LoVo (cell line): Measurements from ENCODE around the gene HSPA1B.
A peak's percentile ranks its signal among the peaks of the same experiment; 100 is the strongest.
"Not testable (repeated sequence)": the region's sequence is repeated elsewhere in the genome, so short reads cannot be mapped to it uniquely, and the experiment has no call there.

Source experiments
- DNase-seq: peaks from one replicate; pipeline ENCODE4 v3.0.0-alpha.2; 2016; ENCODE audit warnings: low spot score

The HSPA1B gene

DNA sequence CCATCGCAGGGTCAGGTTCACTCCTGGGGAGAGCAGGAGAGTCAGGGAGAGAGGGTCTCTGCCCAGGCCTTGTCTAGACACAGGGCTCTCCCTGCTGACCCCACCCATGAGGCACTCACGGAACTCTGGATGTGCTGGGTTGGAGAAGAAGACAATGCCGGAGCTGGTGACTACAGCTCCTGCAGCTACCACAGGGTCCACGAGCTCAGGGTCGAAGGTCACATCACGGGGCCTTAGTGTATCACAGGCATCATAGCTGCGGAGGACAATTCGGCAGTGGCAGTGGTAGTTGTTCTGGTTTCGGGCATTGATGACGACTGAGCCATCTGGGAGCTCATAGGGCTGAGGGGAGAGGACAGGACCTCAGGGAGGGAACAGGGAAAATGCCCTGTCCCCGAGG is 32.4 kb downstream of the HSPA1B start:
- no peak for DNase-seq

- no peak for DNase-seq
Measured at GRCh38 chr6:31860349-31860748, 32.8 kb downstream of the HSPA1B start.

DNA sequence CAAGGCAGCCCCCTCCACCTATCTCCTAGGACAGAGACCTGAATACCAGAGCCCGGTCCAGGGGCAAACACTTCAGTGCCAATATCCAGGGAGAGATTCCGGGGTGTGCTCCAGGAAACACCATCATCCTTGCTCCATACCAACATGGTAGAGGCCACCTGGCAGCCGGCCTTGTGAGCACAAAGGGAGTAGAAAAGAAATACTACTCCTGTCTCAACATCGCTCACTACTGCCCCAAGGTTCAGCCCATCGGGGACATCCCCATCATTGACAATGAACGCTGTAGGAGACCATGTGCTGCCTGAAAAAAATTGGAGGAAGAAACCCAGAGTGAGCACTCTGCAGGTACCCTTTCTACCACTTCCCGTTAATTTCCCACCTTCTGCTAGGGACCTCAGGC is 33.6 kb downstream of the HSPA1B start:
- DNase-seq: no peak

GRCh38 chr6:31861919-31862343 is 34.4 kb downstream of the HSPA1B start:
- DNase-seq: no peak

- peak; percentile 100 for DNase-seq
Measured at GRCh38 chr6:31862344-31863235, 35.1 kb downstream of the HSPA1B start, which contains the start of gene NEU1. Gene NEU1 (minus strand): TSS chr6:31862821. CDS start chr6:31862776, 45 bp downstream.

GRCh38 chr6:31864123-31864562 is 36.6 kb downstream of the HSPA1B start:
- DNase-seq: not testable (repeated sequence)

DNA sequence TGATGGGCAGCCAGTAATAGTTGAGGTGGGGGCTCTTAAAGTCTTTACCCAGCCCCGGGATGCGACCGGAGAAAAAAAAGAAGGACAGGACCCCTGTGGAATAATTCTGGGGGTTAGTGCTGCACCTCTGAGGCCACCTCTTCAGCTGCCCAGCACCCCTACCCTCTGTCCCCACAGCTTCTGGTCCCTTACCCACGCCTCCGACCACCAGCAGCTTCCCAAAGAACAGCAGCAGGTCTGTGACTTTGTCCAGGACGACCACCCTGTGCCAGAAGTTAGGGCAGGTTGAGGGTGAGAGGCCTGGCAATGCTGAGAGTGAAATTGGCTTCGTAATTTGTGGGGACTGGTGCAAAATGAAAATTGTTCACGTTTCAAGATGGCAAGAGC is 37.3 kb downstream of the HSPA1B start:
- no peak for DNase-seq

DNA sequence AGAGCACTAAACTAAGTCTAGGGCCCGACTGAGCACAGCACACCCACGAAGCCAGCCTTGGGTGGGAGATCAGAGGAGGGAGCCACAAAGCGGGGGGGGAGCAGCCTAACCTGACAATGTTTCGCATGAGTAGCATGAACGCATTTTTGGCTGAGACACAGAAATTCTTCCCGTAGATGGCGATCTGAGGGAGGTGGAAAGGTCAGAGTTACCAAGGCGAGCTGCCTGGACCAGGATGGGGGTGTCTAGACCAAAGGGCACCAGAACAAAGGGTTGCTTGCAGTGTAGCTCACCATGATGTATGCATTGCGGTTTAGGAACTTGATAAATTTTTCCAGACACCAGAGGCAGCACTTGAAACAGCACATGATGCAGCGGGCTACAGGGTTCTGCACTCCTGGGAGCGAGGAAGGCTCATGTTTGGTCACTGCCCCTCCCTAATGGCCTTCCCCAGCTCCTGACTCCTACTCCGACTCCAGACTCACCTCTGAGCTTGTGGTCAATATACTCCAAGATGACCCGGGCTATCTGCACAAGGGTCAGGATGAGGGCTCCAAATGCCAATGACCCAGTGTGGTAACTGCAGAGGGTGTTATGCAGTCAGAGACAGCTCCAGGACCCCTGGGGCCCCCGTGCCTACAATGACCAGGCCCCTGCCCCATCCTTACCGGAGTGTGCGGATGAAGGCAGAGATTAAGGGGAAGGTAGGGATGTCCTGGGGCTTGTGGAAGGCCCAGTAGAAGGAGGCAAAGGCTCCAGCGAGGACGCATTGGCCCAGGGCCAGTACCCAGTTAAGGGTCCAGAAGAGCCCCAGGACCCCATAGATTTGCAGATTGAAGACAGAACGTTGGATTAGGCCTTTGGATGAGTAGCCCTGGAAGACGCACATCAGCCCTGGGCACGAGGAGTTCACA is 37.9 kb downstream of the HSPA1B start:
- DNase-seq: no peak

GRCh38 chr6:31868658-31868971 is 41.1 kb downstream of the HSPA1B start:
- DNase-seq: not testable (repeated sequence)

- DNase-seq: no peak
Measured at GRCh38 chr6:31869343-31869742, 41.8 kb downstream of the HSPA1B start.

DNA sequence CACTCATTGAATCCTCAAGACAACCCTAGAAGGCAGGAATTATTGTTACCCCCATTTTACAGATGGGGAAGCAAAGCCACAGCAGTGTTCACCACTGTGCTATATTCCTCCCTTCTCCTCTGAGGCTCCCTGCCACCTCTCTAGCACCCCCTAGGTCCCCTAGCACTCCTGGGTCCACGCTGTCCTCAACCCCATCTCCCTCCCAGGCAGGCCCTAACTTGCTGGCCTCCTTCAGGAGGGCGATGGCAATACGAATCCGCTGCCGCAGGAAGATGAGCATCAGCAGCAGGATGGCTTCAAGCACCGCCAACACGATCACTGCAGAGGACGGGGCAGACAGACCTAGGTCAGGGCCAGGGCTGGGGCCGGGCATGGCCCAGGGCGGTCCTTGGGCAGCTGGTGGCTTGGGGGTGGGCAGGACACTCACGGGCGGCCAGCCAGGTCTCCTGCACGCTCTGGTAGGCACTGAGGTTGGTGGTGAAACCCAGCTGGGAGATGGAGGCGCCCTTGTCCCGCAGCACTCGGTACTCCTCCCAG is 42.9 kb downstream of the HSPA1B start:
- DNase-seq: no peak

- DNase-seq: no peak
Measured at GRCh38 chr6:31871046-31871659, 43.6 kb downstream of the HSPA1B start.

DNA sequence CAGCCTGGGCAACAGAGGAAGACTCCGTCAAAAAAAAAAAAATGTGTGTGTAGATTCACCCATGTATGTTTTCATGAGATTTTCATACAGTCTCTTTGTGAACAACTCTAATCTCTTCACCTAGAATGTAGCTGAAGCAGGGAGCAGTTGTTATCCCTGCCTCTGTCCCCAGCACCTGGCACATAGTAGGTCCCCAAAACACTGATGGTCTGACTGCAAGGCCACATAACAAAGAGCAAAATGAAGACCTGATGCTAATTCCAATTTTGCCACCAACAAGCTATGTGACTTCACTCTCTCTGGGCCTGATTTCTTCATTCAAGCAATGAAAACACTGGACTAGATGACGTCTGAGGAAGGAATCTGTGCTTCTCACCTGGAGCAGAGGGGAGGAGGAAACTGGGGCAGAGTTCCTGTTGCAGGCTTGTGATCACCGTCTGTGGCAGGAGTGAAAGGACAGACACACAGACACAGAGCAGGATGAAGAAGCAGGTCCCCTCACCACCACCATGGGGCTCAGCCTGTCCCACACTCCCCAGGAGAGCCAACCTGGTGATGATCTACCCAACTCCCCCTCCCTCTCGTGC is 46.6 kb downstream of the HSPA1B start:
- no peak for DNase-seq

- DNase-seq: no peak
Measured at GRCh38 chr6:31874836-31875572, 47.5 kb downstream of the HSPA1B start.

GRCh38 chr6:31875877-31876276 is 48.3 kb downstream of the HSPA1B start:
- no peak for DNase-seq

GRCh38 chr6:31876357-31876756 is 48.8 kb downstream of the HSPA1B start:
- no peak for DNase-seq

- no peak for DNase-seq
Measured at GRCh38 chr6:31877125-31877650, 49.6 kb downstream of the HSPA1B start.

- DNase-seq: peak; percentile 59
Measured at GRCh38 chr6:31877651-31878161, 50.2 kb downstream of the HSPA1B start.

DNA sequence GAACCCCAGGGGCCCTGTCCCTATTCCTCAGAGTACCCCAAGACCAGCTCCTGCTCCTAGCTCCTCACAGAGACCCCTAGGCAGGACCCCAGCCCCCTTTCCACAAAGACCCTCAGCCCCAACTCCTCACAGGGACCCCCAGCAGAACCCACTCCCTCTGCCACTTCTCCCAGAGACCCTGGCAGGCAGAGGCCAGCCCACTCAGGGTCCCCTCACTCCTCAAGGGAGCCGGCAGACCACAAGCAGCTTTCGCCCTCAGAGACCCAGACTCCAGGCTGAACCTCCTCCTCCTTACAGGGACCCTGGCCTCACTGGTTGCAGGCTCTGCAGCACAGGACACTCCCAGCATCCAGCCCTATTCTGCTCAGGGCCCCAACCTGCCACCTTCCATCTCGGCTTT is 50.7 kb downstream of the HSPA1B start:
- DNase-seq: no peak

- no peak for DNase-seq
Measured at GRCh38 chr6:31878726-31879125, 51.2 kb downstream of the HSPA1B start, which contains the start of gene SLC44A4. Gene SLC44A4 (minus strand): TSS chr6:31878997. CDS start chr6:31878980, 17 bp downstream.
